Ishikawa (cell line): ENCODE data around the gene NINJ1.

Source experiments
- CREB1 ChIP-seq: IDR thresholded peaks from 2 replicates; pipeline ENCODE4 v1.6.1; 2012; ENCODE audit warnings: low read depth
- EGR1 ChIP-seq: IDR thresholded peaks from 2 replicates; pipeline ENCODE4 v1.6.1; 2012
- EP300 ChIP-seq: IDR thresholded peaks from 2 replicates; pipeline ENCODE4 v1.6.1; 2012; ENCODE audit warnings: borderline replicate concordance
- MAX ChIP-seq: IDR thresholded peaks from 2 replicates; pipeline ENCODE4 v1.6.1; 2012
- RAD21 ChIP-seq: IDR thresholded peaks from 2 replicates; pipeline ENCODE4 v1.6.1; 2012; ENCODE audit warnings: low read depth
- TAF1 ChIP-seq: IDR thresholded peaks from 2 replicates; pipeline ENCODE4 v1.6.1; 2012; ENCODE audit warnings: low read depth, mild to moderate bottlenecking
- TEAD4 ChIP-seq: IDR thresholded peaks from 2 replicates; pipeline ENCODE4 v1.6.1; 2012

GRCh38 chr9:93126151-93126781, 7.8 kb downstream of the NINJ1 start:
- no peak for TF ChIP-seq MAX
- TF ChIP-seq RAD21: no peak
- no peak for TF ChIP-seq EP300
- TF ChIP-seq TAF1: no peak
- TF ChIP-seq EGR1: no peak
- TF ChIP-seq CREB1: no peak
- TF ChIP-seq TEAD4: no peak
